ENCODE data around the gene MRM2. TPM values are rescaled to one million over a fixed set of nuclear protein-coding genes. Genes with fewer than 3 reads are reported as not detected.

Gene MRM2
- total and polyA plus RNA-seq, 7 experiments from 2014 or later = 7.1 to 58.3 (median 20.7) TPM

DNA sequence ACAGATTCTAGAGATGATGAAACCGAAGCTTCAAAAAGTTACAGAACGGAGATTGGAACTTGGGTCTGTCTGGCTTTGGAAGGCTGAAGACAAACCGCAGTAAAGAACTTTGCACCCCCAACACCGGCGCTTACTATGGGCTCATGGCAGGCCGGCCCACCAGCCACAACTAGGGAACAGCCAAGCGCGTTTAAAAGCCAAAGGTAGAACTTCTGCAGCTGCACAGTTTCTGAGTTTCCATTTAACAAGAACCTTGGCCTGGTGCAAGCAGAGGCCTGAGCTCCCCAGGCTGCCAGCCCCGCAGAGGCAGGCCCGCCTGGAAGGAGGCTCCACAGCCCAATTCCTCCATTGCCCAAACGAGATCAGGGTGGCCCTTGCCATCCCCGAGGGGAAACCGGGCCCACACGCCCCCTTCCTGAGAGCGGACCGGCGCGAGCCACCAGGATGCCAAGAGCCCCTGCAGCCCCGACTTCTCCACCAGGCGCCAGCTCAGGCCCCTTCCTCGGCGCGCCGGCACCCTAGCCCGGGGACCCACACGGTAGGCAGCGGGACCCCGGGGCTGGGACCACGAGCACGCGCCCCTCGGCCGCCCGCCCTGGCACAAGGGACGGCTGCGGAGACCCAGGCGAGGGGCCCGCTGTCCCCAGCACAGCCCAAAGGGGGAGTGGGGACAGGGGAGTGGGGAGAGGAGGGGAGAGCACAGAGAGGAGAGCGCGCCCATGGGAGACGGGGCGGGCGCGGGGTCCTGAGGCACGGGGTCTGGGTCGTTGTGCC is 9.8 kb downstream of the MRM2 start:
- H3K9me3 Mint-ChIP-seq = peaks cover 0 to 2% (median 0%) of the 10 kb centered on the region in 11 donors
- ATAC-seq (peak; percentile 65), DNase-seq (peak in 4 of 9 donors; percentile 18 to 40 (median 34))
- H3K36me3 Mint-ChIP-seq = peaks cover 0 to 26% (median 4%) of the 10 kb centered on the region in 5 donors
- H3K4me3 Mint-ChIP-seq = peak overlapping the region; percentile 85 to 95 (median 92)
- H3K27ac Mint-ChIP-seq = peak overlapping the region in 8 of 9 donors; percentile 59 to 90 (median 76)
- Histone ChIP-seq H3K27ac (ENCODE audit: low read depth, low read length) (peak overlapping the region; percentile 80), H3K27me3 (ENCODE audit: control insufficient read depth in 2 of 2, insufficient read depth in 2 of 2, low read length in 2 of 2) (no peaks in the 10 kb centered on the region), H3K4me1 (ENCODE audit: control insufficient read depth in 2 of 2, insufficient read depth in 2 of 2, low read length in 2 of 2) (peaks cover 13 to 27% of the 10 kb centered on the region in 2 donors), H3K9me3 (ENCODE audit: control insufficient read depth in 2 of 3, low read length in 3 of 3) (no peaks in the 10 kb centered on the region), H3K4me3 (ENCODE audit: low read length) (peak overlapping the region; percentile 99), H3K36me3 (ENCODE audit: control insufficient read depth in 2 of 3, insufficient read depth in 3 of 3, low read length in 3 of 3) (peaks cover 0 to 50% (median 0%) of the 10 kb centered on the region in 3 experiments)
- peaks cover 16 to 60% (median 31%) of the 10 kb centered on the region in 7 donors for H3K4me1 Mint-ChIP-seq
- H3K27me3 Mint-ChIP-seq = no peaks in the 10 kb centered on the region
- intact Hi-C loops (cut with micrococcal nuclease) = loop anchor here (1.0 to 10.0 kb wide), 10 partner anchors 10 to 1187 kb away; partner anchors contain the start of genes MRM2 (in 2 of the 2), NUDT1 (in 2 of the 2), BRAT1 (in 1 of the 2) and CHST12 (in 1 of the 2)
- ChIA-PET CTCF (interaction anchor here (0.6 to 0.7 kb wide), 2 partner anchors 115 to 771 kb away, joined by 3 read pairs; no protein-coding TSS in a partner anchor), POLR2A (interaction anchor here (0.6 to 2.8 kb wide), 6 partner anchors 9 to 1869 kb away, joined by 3 to 12 read pairs (median 3); partner anchors contain the start of genes MRM2 and NUDT1)

- no peak overlapping the region for H3K4me3 ChIP-seq (ENCODE audit: low read length)
Observed at GRCh38 chr7:2230882-2231281, 11.1 kb downstream of the MRM2 start.

GRCh38 chr7:2230226-2230625 is 11.8 kb downstream of the MRM2 start:
- no peak for DNase-seq
- intact Hi-C loops (cut with micrococcal nuclease) = loop anchor here in 1 of 2 donors (5.0 to 10.0 kb wide), 5 partner anchors 177 to 1185 kb away; partner anchors contain the start of genes BRAT1, GPR146, IQCE and PSMG3
- peaks cover 0 to 2% (median 0%) of the 10 kb centered on the region in 11 donors for H3K9me3 Mint-ChIP-seq
- peaks cover 0 to 58% (median 0%) of the 10 kb centered on the region in 3 experiments for H3K36me3 ChIP-seq (ENCODE audit: control insufficient read depth in 2 of 3, insufficient read depth in 3 of 3, low read length in 3 of 3)
- CTCF ChIA-PET = no interaction called here
- H3K4me1 ChIP-seq (ENCODE audit: control insufficient read depth in 2 of 2, insufficient read depth in 2 of 2, low read length in 2 of 2) = peaks cover 13 to 27% of the 10 kb centered on the region in 2 donors
- POLR2A ChIA-PET = interaction anchor here (1.4 to 2.8 kb wide), 2 partner anchors 11 to 31 kb away, joined by 4 to 12 read pairs; partner anchors contain the start of genes MRM2 and NUDT1
- H3K27me3 ChIP-seq (ENCODE audit: control insufficient read depth in 2 of 2, insufficient read depth in 2 of 2, low read length in 2 of 2) = no peaks in the 10 kb centered on the region
- H3K27me3 Mint-ChIP-seq = no peaks in the 10 kb centered on the region
- H3K27ac Mint-ChIP-seq = no peak overlapping the region
- H3K27ac ChIP-seq (ENCODE audit: low read depth, low read length) = no peak overlapping the region
- H3K36me3 Mint-ChIP-seq = peaks cover 0 to 27% (median 6%) of the 10 kb centered on the region in 5 donors
- H3K4me3 ChIP-seq (ENCODE audit: low read length) = no peak overlapping the region
- no peaks in the 10 kb centered on the region for H3K9me3 ChIP-seq (ENCODE audit: control insufficient read depth in 2 of 3, low read length in 3 of 3)
- peaks cover 16 to 59% (median 35%) of the 10 kb centered on the region in 7 donors for H3K4me1 Mint-ChIP-seq
- H3K4me3 Mint-ChIP-seq = peak overlapping the region in 8 of 10 donors; percentile 9 to 95 (median 50)
- no peak for ATAC-seq

More at GRCh38 chr7:2230882-2231281, 11.1 kb downstream of the MRM2 start:
- Histone ChIP-seq H3K4me1 (ENCODE audit: control insufficient read depth in 2 of 2, insufficient read depth in 2 of 2, low read length in 2 of 2) (peaks cover 13 to 27% of the 10 kb centered on the region in 2 donors), H3K27ac (ENCODE audit: low read depth, low read length) (no peak overlapping the region), H3K36me3 (ENCODE audit: control insufficient read depth in 2 of 3, insufficient read depth in 3 of 3, low read length in 3 of 3) (peaks cover 0 to 52% (median 0%) of the 10 kb centered on the region in 3 experiments), H3K9me3 (ENCODE audit: control insufficient read depth in 2 of 3, low read length in 3 of 3) (no peaks in the 10 kb centered on the region), H3K27me3 (ENCODE audit: control insufficient read depth in 2 of 2, insufficient read depth in 2 of 2, low read length in 2 of 2) (no peaks in the 10 kb centered on the region)
- no peak overlapping the region for H3K27ac Mint-ChIP-seq
- POLR2A ChIA-PET = interaction anchor here (1.4 to 2.8 kb wide), 2 partner anchors 11 to 31 kb away, joined by 4 to 12 read pairs; partner anchors contain the start of genes MRM2 and NUDT1
- CTCF ChIA-PET = no interaction called here
- H3K4me3 Mint-ChIP-seq = peak overlapping the region in 6 of 10 donors; percentile 6 to 95 (median 66)
- H3K4me1 Mint-ChIP-seq = peaks cover 16 to 60% (median 34%) of the 10 kb centered on the region in 7 donors
- no peaks in the 10 kb centered on the region for H3K27me3 Mint-ChIP-seq
- peaks cover 0 to 2% (median 0%) of the 10 kb centered on the region in 11 donors for H3K9me3 Mint-ChIP-seq
- intact Hi-C loops (cut with micrococcal nuclease) = loop anchor here in 1 of 2 donors (5.0 to 10.0 kb wide), 5 partner anchors 176 to 1186 kb away; partner anchors contain the start of genes BRAT1, GPR146, IQCE and PSMG3
- H3K36me3 Mint-ChIP-seq = peaks cover 0 to 24% (median 6%) of the 10 kb centered on the region in 5 donors
- DNase-seq = no peak
- no peak for ATAC-seq

DNA sequence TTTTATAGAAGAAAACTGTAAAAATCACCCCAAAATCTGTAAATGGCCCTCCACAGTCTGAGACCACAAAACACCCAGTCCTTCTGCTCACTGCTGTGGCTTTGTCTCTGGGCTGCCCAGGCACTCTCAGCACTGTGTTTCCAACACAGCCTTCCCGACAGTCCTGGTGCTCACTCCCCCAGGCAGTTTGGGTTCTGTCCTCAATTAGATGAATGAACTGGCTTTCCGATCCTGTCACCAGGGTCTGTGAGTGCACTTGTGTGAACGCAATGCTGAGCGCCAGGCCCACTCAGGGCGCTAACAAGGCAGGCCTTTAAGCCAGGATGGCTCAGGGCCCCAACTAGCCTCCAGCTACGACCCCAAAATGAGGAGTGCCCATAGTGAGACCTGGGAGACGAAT is 12.5 kb downstream of the MRM2 start:
- H3K27me3 Mint-ChIP-seq = no peaks in the 10 kb centered on the region
- H3K27ac Mint-ChIP-seq = peak overlapping the region in 1 of 9 donors; percentile 51
- ATAC-seq (no peak), DNase-seq (no peak)
- Histone ChIP-seq H3K27me3 (ENCODE audit: control insufficient read depth in 2 of 2, insufficient read depth in 2 of 2, low read length in 2 of 2) (no peaks in the 10 kb centered on the region), H3K4me3 (ENCODE audit: low read length) (no peak overlapping the region), H3K36me3 (ENCODE audit: control insufficient read depth in 2 of 3, insufficient read depth in 3 of 3, low read length in 3 of 3) (peaks cover 0 to 58% (median 0%) of the 10 kb centered on the region in 3 experiments), H3K4me1 (ENCODE audit: control insufficient read depth in 2 of 2, insufficient read depth in 2 of 2, low read length in 2 of 2) (peaks cover 13 to 27% of the 10 kb centered on the region in 2 donors), H3K9me3 (ENCODE audit: control insufficient read depth in 2 of 3, low read length in 3 of 3) (no peaks in the 10 kb centered on the region), H3K27ac (ENCODE audit: low read depth, low read length) (no peak overlapping the region)
- peaks cover 16 to 51% (median 28%) of the 10 kb centered on the region in 7 donors for H3K4me1 Mint-ChIP-seq
- H3K4me3 Mint-ChIP-seq = peak overlapping the region in 4 of 10 donors; percentile 21 to 95 (median 56)
- peaks cover 0 to 23% (median 4%) of the 10 kb centered on the region in 5 donors for H3K36me3 Mint-ChIP-seq
- intact Hi-C loops (cut with micrococcal nuclease) = no loop called here
- ChIA-PET POLR2A (no interaction called here), CTCF (no interaction called here)
- peaks cover 0 to 2% (median 0%) of the 10 kb centered on the region in 11 donors for H3K9me3 Mint-ChIP-seq

DNA sequence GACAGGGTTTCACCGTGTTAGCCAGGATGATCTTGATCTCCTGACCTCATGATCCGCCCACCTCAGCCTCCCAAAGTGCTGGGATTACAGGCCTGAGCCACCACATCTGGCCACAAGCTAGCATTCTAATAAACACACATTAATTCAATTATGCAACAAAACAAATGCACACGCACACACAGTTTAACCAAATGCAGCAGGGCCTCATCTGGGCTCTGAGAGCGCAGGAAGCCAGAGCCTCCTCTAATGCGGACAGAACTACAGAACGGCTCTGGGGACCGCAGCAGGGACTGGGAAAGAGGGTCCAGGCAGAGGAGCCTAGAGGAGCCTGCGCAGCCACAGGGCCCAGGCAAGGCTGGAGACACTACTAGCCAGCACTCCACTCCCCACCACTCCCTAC is 13.1 kb downstream of the MRM2 start:
- peaks cover 13 to 27% of the 10 kb centered on the region in 2 donors for H3K4me1 ChIP-seq (ENCODE audit: control insufficient read depth in 2 of 2, insufficient read depth in 2 of 2, low read length in 2 of 2)
- no peak overlapping the region for H3K4me3 ChIP-seq (ENCODE audit: low read length)
- DNase-seq (no peak), ATAC-seq (no peak)
- Mint-ChIP-seq H3K9me3 (peaks cover 0 to 2% (median 0%) of the 10 kb centered on the region in 11 donors), H3K27me3 (no peaks in the 10 kb centered on the region), H3K4me1 (peaks cover 16 to 46% (median 32%) of the 10 kb centered on the region in 7 donors), H3K27ac (peak overlapping the region in 1 of 9 donors; percentile 13), H3K4me3 (peak overlapping the region in 1 of 10 donors; percentile 34), H3K36me3 (peaks cover 4 to 27% (median 7%) of the 10 kb centered on the region in 5 donors)
- no peak overlapping the region for H3K27ac ChIP-seq (ENCODE audit: low read depth, low read length)
- peaks cover 0 to 63% (median 0%) of the 10 kb centered on the region in 3 experiments for H3K36me3 ChIP-seq (ENCODE audit: control insufficient read depth in 2 of 3, insufficient read depth in 3 of 3, low read length in 3 of 3)
- POLR2A ChIA-PET = interaction anchor here (1.2 kb wide), 1 partner anchor 11 kb away, joined by 3 read pairs; no protein-coding TSS in a partner anchor
- H3K9me3 ChIP-seq (ENCODE audit: control insufficient read depth in 2 of 3, low read length in 3 of 3) = no peaks in the 10 kb centered on the region
- no peaks in the 10 kb centered on the region for H3K27me3 ChIP-seq (ENCODE audit: control insufficient read depth in 2 of 2, insufficient read depth in 2 of 2, low read length in 2 of 2)
- CTCF ChIA-PET = interaction anchor here (0.7 kb wide), 1 partner anchor 363 kb away, joined by 3 read pairs; no protein-coding TSS in a partner anchor
- intact Hi-C loops (cut with micrococcal nuclease) = no loop called here

- no peaks in the 10 kb centered on the region for H3K27me3 Mint-ChIP-seq
- H3K9me3 ChIP-seq (ENCODE audit: control insufficient read depth in 2 of 3, low read length in 3 of 3) = no peaks in the 10 kb centered on the region
Observed at GRCh38 chr7:2227699-2228098, 14.3 kb downstream of the MRM2 start.

More at GRCh38 chr7:2227699-2228098, 14.3 kb downstream of the MRM2 start:
- H3K27ac Mint-ChIP-seq = no peak overlapping the region
- Histone ChIP-seq H3K4me3 (ENCODE audit: low read length) (no peak overlapping the region), H3K27ac (ENCODE audit: low read depth, low read length) (no peak overlapping the region), H3K4me1 (ENCODE audit: control insufficient read depth in 2 of 2, insufficient read depth in 2 of 2, low read length in 2 of 2) (peaks cover 13 to 19% of the 10 kb centered on the region in 2 donors), H3K27me3 (ENCODE audit: control insufficient read depth in 2 of 2, insufficient read depth in 2 of 2, low read length in 2 of 2) (no peaks in the 10 kb centered on the region), H3K36me3 (ENCODE audit: control insufficient read depth in 2 of 3, insufficient read depth in 3 of 3, low read length in 3 of 3) (peaks cover 0 to 72% (median 0%) of the 10 kb centered on the region in 3 experiments)
- ChIA-PET POLR2A (interaction anchor here (1.2 kb wide), 1 partner anchor 12 kb away, joined by 3 read pairs; no protein-coding TSS in a partner anchor), CTCF (no interaction called here)
- ATAC-seq (no peak), DNase-seq (no peak)
- intact Hi-C loops (cut with micrococcal nuclease) = no loop called here
- no peak overlapping the region for H3K4me3 Mint-ChIP-seq
- peaks cover 13 to 38% (median 24%) of the 10 kb centered on the region in 7 donors for H3K4me1 Mint-ChIP-seq
- peaks cover 4 to 29% (median 7%) of the 10 kb centered on the region in 5 donors for H3K36me3 Mint-ChIP-seq
- H3K9me3 Mint-ChIP-seq = peaks cover 0 to 2% (median 0%) of the 10 kb centered on the region in 11 donors
